K562 (cell line): Measurements from ENCODE around the gene ITGAD. TPM values are rescaled to one million over a fixed set of nuclear protein-coding genes. Genes with fewer than 3 reads are reported as not detected.

ENCODE experiments used
- ATAC-seq: fragments of 200-7000 bp; cut with Tn5 transposase; 3 replicates; pipeline ENCODE4 v1.9.1; 2020; ENCODE audit warnings: moderate library complexity
- BruUV-seq: library from RNA; stranded (reverse); fragments of 400-500 nt; replicated peaks from 2 replicates; lab custom pipeline; 2021; lab: Mats Ljungman, UMichigan
- CTCF ChIA-PET: fragments of 300-600 bp; formaldehyde crosslinking; extraction: SDS; loops from one replicate; lab custom pipeline; 2021; ENCODE audit warnings: low intra/inter-chr PET ratio; lab: Yijun Ruan, JAX
- POLR2A ChIA-PET: fragments of 300-600, 350-650 bp; sonication (Branson Sonifier 250); formaldehyde crosslinking; extraction: SDS; loops from one replicate; lab custom pipeline; 2021; ENCODE audit warnings: antibody characterized with exemption, inconsistent platforms; lab: Yijun Ruan, JAX
- DNase-seq, 4 experiments: peaks; one replicate each; pipeline versions ENCODE4 v3.0.0 to v3.0.0-alpha.2; 2011 to 2018; ENCODE audit warnings: low spot score in 3 of 4, mixed read lengths in 3 of 4; ENCODE audit errors: extremely low read depth in 1 of 4
- FAIRE-seq: peaks from 2 replicates; lab custom pipeline; 2011; peaks lifted over from hg19 to GRCh38; lab: Jason Lieb, UNC
- H2AFZ ChIP-seq: 2 replicates; pipeline ENCODE4 v1.6.0; 2011; ENCODE audit warnings: low read depth, low read length, control low read depth, inconsistent platforms
- H3K27ac ChIP-seq: fragments of 200-600 bp; 3 replicates; pipeline ENCODE4 v1.8.0; 2011; ENCODE audit warnings: low read depth, mild to moderate bottlenecking, control low read depth, inconsistent platforms, low read length, moderate library complexity, mixed read lengths; ENCODE audit errors: extremely low read depth
- H3K27me3 ChIP-seq, 2 experiments: fragments of 300-600 bp in 1 of 2; 2 replicates in 1 of 2; 3 replicates in 1 of 2; pipeline versions ENCODE4 v1.6.0 to v1.8.0; 2011; ENCODE audit warnings: inconsistent platforms in 2 of 2, low read length in 2 of 2, mild to moderate bottlenecking in 1 of 2, mixed read lengths in 1 of 2, moderate library complexity in 1 of 2; ENCODE audit not compliant: control insufficient read depth in 2 of 2, insufficient read depth in 2 of 2
- H3K36me3 ChIP-seq: fragments of 300-600 bp; 3 replicates; pipeline ENCODE4 v1.8.0; 2011; ENCODE audit warnings: mild to moderate bottlenecking, low read length, inconsistent platforms; ENCODE audit not compliant: control insufficient read depth, insufficient read depth
- H3K4me1 ChIP-seq, 2 experiments: fragments of 200-600 bp in 1 of 2; replicated peaks in 1 of 2; 2 replicates in 1 of 2; 3 replicates in 1 of 2; pipeline versions ENCODE4 v1.5.1 to v1.8.0; 2011; ENCODE audit warnings: inconsistent platforms in 2 of 2, low read length in 2 of 2, mild to moderate bottlenecking in 1 of 2, mixed read lengths in 1 of 2, moderate library complexity in 1 of 2; ENCODE audit not compliant: control insufficient read depth in 2 of 2, insufficient read depth in 2 of 2
- H3K4me2 ChIP-seq: 2 replicates; pipeline ENCODE4 v1.6.1; 2011; ENCODE audit warnings: low read length, control low read depth, inconsistent platforms, mixed read lengths; ENCODE audit not compliant: insufficient read depth
- H3K4me3 ChIP-seq: fragments of 200-600 bp; sonication (generic), shearing (Covaris generic); 2 replicates; pipeline ENCODE4 v1.5.1; 2016; ENCODE audit warnings: control low read depth, inconsistent platforms
- H3K79me2 ChIP-seq: fragments of 200-600 bp; 3 replicates; pipeline ENCODE4 v1.8.0; 2011; ENCODE audit warnings: low read length, inconsistent platforms; ENCODE audit not compliant: control insufficient read depth, insufficient read depth
- H3K9ac ChIP-seq, 2 experiments: 2 replicates each; pipeline versions ENCODE4 v1.6.0 to v1.6.1; 2011; ENCODE audit warnings: low read depth in 2 of 2, low read length in 2 of 2, control low read depth in 1 of 2, inconsistent platforms in 1 of 2, mild to moderate bottlenecking in 1 of 2, mixed read lengths in 1 of 2; ENCODE audit not compliant: insufficient read depth in 1 of 2
- H3K9me1 ChIP-seq: one replicate; pipeline ENCODE4 v1.6.0; 2011; ENCODE audit warnings: inconsistent platforms, mild to moderate bottlenecking, low read length, moderate library complexity; ENCODE audit not compliant: control insufficient read depth, insufficient read depth
- H3K9me3 ChIP-seq: replicated peaks from 2 replicates; pipeline ENCODE4 v1.5.1; 2011; ENCODE audit warnings: low read depth, low read length, inconsistent platforms; ENCODE audit not compliant: control insufficient read depth, insufficient read depth
- H4K20me1 ChIP-seq: replicated peaks from 2 replicates; pipeline ENCODE4 v1.6.1; 2011; ENCODE audit warnings: low read length, inconsistent platforms, mixed read lengths; ENCODE audit not compliant: control insufficient read depth, insufficient read depth
- HDAC2 ChIP-seq: fragments of 450-650 bp; IDR thresholded peaks from 2 replicates; pipeline ENCODE4 v1.6.1; 2016; ENCODE audit warnings: mild to moderate bottlenecking
- PTBP1 ChIP-seq: fragments of 200-400 bp; formaldehyde crosslinking; IDR thresholded peaks from 2 replicates; pipeline ENCODE4 v1.6.1; 2017; ENCODE audit warnings: low read depth, low read length
- U2AF2 ChIP-seq: fragments of 200-400 bp; formaldehyde crosslinking; optimal IDR thresholded peaks from 2 replicates; pipeline ENCODE3; 2017; ENCODE audit warnings: low read depth, mild to moderate bottlenecking, low read length
- ZBTB2 ChIP-seq: fragments of 450-650 bp; IDR thresholded peaks from 2 replicates; pipeline ENCODE4 v1.6.1; 2016; ENCODE audit warnings: antibody characterized with exemption
- ZNF398 ChIP-seq: fragments of 250-450 bp; sonication (Bioruptor Pico); IDR thresholded peaks from 2 replicates; pipeline ENCODE4 v1.8.0; 2021; ENCODE audit warnings: moderate library complexity, mild to moderate bottlenecking, inconsistent platforms
- ZNF41 ChIP-seq: fragments of 250-450 bp; sonication (Bioruptor Pico); conservative IDR thresholded peaks from 2 replicates; pipeline ENCODE4 v1.4.0; 2020; ENCODE audit warnings: mild to moderate bottlenecking
- WGBS: fragments of 100-300 bp; shearing (Covaris generic); methylation state at CpG from one replicate; pipeline ENCODE4 v1.1.6; 2016; ENCODE audit warnings: low coverage, mixed read lengths; ENCODE audit not compliant: insufficient coverage; ENCODE audit errors: missing lambda C conversion rate; 5-methylcytosine and 5-hydroxymethylcytosine counted together
- in situ Hi-C: fragments of 300-500 bp; cut with MboI; formaldehyde crosslinking; loops from 4 replicates; pipeline ENCODE4 v1.15.0; 2018; ENCODE audit warnings: inconsistent platforms, mixed read lengths
- intact Hi-C: fragments of 100-400 bp; cut with micrococcal nuclease; formaldehyde crosslinking; loops from 2 replicates; pipeline ENCODE4 v1.14.2; 2022
- polyA plus RNA-seq, 8 experiments: library from polyadenylated mRNA; depleted of rRNA in 4 of 8; stranded (reverse) in 5 of 8; unstranded in 3 of 8; fragments of >200 nt; fragmentation: Nextera tagmentation in 2 of 8; fragmentation: Illumina TruSeq in 1 of 8; extraction: Ambion mirVana in 2 of 8; extraction: Trizol in 1 of 8; gene quantifications; 2 replicates each; pipeline versions ENCODE4 v1.2.1 to v1.2.3, GENCODE V29; 2011 to 2014; ENCODE audit warnings: inconsistent platforms in 1 of 8, missing spikeins in 1 of 8
- total RNA-seq, 7 experiments: library from RNA; depleted of rRNA in 6 of 7; stranded (reverse); fragments of >200 nt in 6 of 7; fragmentation: Illumina TruSeq in 2 of 7; extraction: Trizol in 2 of 7; gene quantifications; 2 replicates each; pipeline versions ENCODE4 v1.2.1 to v1.2.3, GENCODE V29; 2011 to 2021; ENCODE audit warnings: low replicate concordance in 1 of 7

ITGAD gene
- total and polyA plus RNA-seq, 9 of the 15 experiments (the other 6 are each of a cell fraction or from before 2014, with no cell fraction given) = not detected

GRCh38 chr16:31400191-31400590, 7.1 kb downstream of the ITGAD start:
- 14% methylated on average over 2 of the region's 2 CpGs for WGBS
- CTCF ChIA-PET = no interaction called here
- TF ChIP-seq ZNF398 (CRISPR knock-in tag) (no peak), HDAC2 (no peak), ZNF41 (CRISPR knock-in tag) (no peak), ZBTB2 (no peak), U2AF2 (no peak), PTBP1 (no peak)
- TF ChIP-seq, all 486 proteins: peak for 0
- Histone ChIP-seq H3K4me1 (peaks cover 3 to 17% of the 10 kb centered on the region in 2 experiments; a peak in 2 of 5 replicates), H3K36me3 (no peaks in the 10 kb centered on the region), H2AFZ (no peak overlapping the region), H3K27ac (no peak overlapping the region), H4K20me1 (no peaks in the 10 kb centered on the region), H3K9ac (no peak overlapping the region), H3K9me3 (no peaks in the 10 kb centered on the region), H3K9me1 (no peaks in the 10 kb centered on the region), H3K4me2 (no peak overlapping the region), H3K27me3 (no peaks in the 10 kb centered on the region), H3K4me3 (no peak overlapping the region), H3K79me2 (peaks cover 4% of the 10 kb centered on the region; the same call in 2 of the 3 replicates)
- FAIRE-seq (no peak), ATAC-seq (no peak), DNase-seq (no peak)
- in situ Hi-C loops (no loop called here), intact Hi-C loops (loop anchor here (5.0 kb wide), 1 partner anchor 52 kb away; no protein-coding TSS in a partner anchor)
- no TSS peak for BruUV-seq
- POLR2A ChIA-PET = interaction anchor here (1.0 kb wide), 1 partner anchor 10 kb away, joined by 3 read pairs; no protein-coding TSS in a partner anchor
